NCI-H524 (cell line): Measurements from ENCODE around the gene FUT3.
A peak's percentile ranks its signal among the peaks of the same experiment; 100 is the strongest.
"Not testable (repeated sequence)": the region's sequence is repeated elsewhere in the genome, so short reads cannot be mapped to it uniquely, and the experiment has no call there.

ENCODE experiments used
- DNase-seq, 2 experiments: peaks; one replicate each; lab custom pipeline; 2025; lab: John Stamatoyannopoulos, UW

Gene FUT3

DNA sequence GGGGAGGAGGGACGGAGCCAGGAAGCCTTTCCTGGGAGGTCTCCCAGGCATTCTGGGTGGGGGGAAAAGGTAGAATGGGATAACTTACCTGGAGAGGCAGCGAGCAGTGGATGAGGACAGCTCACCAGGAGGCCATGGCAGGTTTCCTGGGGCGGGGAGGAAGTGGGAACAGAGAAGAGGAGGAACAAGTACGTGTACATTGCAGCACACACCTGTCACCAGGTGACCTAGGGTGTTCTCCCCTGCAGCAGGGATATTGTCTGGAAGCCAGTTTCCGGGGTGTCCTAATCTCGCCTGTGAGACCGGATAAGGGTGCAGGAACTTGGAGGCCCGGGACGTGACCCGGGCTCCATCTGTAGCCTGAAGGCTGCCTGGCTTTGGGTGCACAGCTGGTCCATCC, at the start of gene FUT3:
Gene FUT3, minus strand, starts transcription at position 148 of the 400 bp plus-strand sequence.
- DNase-seq, result no peak

DNA sequence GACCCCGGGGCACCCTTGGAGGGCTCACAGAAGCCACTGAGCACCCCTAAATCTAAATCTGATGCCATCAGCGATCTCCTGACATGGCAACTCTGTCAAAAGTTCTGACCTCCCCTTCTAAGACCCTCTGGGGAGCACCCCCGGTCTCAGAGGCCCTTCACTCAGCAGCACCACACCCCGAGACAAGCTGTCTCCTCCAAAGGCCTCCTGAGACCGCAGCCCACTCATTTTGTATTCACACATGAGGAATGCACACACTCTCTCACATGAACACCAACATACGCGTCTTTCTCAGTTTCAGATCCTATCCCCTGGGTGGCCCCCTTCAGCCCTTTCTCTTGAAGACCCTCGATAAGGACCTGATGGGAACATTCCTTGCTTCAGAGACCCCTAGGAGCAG, 49.7 kb upstream of the FUT3 start:
- no peak for DNase-seq

DNA sequence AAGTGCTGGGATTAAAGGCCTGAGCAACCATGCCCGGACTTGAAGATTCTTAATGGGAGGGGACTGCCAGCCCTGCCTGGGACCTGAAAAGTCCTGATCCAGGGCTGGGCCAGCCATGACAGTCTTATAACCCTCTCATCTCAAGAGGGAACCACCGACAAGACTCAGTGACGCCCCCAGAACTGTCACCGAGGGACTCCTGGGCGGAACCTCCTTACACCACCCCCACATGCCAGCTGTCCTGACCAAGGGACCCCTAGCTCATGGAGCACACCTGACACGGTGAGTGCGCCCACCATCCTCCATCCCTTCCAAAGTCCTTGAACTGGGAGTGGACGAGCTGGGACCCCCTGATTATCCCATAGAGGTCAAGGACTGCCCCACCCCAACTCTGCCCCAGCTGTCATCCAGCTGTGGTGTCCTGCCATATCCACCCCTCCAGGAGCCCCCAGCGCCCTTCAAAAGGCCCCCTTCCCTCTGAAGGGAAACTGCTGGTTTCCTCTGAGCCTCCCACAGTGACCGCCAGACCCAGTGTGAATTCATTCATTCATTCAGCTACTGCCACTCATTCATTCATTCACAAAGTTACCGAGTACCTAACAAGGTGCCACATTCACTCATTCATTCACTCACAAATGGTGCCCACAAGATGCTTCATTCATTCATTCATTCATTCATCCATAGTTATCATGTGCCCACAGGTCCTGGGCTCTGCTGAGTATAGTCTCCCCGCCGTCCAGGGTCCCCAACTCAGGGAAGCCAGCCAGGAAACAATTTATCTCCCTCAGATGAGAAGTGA, 48.7 kb upstream of the FUT3 start:
- no peak for DNase-seq

DNA sequence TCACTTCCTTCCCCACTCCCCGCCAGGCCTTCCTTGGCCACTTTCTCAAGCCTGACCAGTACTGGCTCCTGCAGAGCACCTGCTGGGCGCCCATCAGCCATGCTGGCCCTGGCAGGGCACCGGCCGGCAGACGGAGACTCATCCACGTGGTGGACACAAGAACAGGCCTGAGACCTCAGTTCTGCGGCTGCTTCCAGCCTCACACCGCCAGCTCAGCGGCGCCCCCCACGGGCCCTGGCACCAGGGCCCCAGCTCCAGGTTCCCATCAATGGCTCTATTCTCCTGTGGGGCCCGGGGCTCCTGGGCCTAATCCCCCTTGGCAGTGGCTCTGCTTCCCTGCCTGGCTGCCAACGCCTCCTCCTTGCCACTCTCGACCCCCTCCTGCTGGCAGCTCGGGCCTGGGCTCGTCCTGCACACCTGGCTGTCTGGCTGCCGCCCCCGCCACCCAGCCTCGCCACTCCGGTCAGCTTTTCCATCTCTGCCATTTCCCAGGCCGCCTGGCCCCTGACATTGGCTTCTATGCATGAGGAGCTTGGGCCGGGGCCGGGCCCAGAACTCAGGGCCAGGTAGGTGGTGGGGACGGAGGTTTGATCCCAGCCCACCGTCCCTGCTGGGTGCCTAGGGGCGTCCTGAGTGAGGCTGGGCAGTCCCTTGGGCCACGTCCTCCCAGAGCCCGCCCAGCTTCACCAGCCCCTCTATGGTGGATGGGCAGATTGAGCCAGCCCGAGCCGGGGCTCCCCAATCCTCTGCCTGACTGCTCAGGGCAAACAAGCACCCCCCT, 46.1 kb upstream of the FUT3 start:
- DNase-seq, result no peak

DNA sequence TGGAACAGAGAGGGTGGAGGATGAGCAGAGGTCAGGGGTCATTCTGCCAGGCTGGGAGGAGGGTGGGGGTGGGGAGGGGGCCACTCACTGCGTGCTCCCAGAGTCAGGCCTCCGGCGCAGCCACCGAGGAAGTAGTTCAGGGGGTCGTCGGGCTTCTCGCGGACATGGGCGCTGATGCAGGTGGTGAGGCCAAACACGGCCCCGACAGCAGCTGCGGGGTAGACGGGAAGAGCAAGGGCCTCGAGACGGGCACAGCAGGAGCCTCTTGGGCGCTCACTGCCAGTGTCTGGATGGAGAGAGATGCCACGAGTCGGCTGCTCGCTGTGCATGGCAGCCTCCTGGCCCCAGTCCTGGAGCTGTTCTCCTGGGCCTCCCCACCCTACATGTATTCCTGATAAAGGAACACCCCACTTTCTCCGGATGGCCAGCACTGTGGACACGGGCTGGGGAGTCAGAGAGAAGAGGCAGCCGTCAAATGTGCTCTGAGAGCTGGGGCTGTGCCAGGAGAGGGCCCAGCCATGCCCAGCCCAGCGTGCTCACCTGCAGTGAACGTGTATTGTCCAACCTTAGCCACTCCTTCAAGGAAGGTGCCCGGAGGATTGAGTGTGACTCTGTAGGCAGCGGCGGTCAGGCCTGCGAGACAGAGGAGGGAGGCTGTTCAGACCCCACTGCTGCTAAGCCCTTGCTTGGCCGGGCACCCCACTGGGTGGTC, 45.3 kb upstream of the FUT3 start:
- DNase-seq, result no peak

DNA sequence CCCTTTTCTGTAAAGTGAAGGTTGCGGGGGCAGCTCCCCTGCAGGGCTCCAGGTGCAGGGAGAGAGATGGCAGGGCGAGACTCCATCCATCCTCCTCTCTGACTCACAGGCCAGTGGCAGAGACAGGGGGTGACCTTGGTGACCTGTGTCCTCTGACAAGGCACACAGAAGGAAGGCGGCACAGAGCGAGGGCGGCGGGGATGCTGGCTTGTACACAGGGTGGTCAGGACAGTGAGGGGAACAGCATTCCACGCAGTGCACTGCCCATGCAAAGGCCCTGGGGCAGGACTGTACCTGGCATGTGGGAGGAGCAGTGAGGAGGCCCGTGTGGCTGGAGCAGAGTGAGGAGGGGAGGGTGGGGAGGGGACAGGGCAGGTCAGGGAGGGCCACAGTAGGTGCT, 44.6 kb upstream of the FUT3 start:
- DNase-seq, result no peak

DNA sequence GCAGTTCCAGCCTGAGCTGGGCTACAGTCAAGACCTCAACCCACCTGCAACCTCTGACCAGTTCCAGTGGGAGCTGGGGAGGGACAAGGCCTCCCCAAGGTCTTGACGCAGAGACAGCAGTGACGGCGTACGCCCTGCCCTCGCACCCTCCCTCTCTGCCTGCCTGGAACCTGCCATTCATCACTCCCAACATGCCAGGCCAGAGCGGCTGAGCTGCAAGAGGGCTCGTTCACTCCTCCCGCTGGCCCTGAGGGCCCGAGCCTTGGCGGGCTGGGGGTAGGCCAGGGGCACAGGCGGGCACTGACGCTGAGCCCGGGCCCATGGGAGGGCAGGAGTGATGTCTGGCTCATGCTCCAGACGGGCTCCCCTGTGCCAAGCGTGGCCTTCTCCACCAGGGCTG, 44.2 kb upstream of the FUT3 start:
- no peak for DNase-seq

DNA sequence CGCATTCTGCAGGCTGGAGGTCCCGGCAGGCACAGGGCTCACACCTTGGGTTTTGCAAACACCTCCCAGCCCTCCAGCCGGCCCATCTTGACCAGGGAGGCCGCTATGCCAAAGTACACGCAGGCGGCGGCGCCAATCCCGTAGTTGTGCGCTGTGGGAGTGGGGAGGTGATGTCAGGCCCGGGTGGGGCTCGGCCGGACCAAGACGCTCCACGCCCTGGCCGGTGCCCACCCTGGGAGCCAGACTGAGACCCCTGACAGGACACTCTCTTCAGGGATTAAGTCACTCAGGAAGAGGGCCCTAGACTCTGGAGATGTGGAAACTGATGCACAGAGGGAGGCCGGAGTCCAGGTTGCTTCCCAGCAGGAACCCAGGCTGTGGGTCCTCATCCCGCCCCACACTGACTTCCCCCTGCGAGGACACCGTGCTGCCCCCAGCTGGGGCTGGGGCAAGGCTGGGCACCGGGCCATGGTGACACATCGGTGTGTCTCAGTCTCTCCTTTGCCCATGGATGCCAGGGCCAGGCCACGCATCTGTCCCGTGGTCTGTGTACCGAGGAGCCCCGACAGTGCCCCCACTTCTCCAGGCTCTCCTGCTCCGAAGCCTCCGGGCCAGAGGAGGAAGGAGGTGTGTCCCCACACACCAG, 43.6 kb upstream of the FUT3 start:
- DNase-seq, result no peak

DNA sequence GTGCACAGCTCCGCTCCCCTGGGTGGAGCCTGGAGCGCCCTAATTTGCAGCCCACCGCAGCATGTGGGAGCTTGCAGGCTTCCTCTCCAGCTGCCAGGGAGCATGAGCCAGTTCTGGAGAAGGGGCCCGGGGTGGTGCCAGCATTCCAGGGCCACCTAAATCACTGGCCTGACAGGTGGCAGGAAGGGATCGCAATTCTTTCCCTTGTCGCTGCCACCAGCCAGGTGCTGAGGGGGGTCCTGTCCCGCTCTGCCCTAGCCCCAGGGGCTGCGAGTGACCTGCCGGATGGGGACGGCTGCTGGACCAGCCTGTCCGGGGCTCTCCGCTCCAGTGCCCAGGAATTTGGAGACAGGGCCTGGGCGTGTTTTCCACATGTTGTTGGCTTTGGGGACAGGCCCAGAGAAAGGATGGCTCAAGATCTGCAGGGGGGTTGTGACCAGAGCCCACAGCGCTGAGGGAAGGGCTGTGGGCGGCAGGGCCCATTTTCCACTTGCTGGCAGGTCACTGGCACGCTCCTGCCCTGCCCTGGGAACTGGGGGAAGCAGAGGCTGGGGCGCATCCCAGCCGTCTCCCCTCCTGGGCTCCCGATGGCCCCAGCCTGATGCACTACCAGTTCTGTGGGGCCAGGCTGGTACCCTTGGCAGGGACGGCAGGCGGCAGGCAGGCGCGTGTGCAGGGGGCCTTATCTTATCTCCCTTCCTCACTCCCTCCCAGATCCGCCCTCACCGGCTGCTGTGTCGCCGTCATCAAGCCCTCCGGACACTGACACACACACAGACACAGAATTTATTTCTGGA, 42.9 kb upstream of the FUT3 start:
- DNase-seq, result no peak

DNA sequence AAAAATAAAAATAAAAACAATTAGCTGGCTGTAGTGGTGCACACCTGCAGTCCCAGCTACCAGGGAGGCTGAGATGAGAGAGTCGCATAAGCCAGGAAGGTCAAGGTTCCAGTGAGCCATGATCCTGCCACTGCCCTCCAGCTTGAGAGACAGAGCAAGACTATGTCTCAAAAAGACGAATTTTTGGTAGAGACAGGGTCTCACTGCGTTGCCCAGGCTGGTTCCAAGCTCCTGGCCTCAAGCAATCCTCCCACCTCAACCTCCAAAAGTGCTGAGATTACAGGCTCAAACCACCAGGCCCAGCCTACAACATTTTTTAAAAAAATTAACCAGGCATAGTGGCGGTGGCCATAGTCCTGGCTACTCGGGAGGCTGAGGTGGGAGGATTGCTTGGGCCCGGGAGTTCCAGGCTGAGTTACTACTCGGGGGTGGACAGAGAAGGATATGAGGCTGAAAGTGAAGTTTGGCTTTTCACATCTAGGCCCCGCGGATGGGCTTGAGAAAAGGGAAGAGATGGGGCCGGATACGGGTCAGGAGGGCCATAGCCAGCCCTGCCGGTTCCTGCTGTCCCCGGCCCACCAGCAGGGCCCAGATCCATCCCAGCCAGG, 42.2 kb upstream of the FUT3 start:
- DNase-seq, result no peak

DNA sequence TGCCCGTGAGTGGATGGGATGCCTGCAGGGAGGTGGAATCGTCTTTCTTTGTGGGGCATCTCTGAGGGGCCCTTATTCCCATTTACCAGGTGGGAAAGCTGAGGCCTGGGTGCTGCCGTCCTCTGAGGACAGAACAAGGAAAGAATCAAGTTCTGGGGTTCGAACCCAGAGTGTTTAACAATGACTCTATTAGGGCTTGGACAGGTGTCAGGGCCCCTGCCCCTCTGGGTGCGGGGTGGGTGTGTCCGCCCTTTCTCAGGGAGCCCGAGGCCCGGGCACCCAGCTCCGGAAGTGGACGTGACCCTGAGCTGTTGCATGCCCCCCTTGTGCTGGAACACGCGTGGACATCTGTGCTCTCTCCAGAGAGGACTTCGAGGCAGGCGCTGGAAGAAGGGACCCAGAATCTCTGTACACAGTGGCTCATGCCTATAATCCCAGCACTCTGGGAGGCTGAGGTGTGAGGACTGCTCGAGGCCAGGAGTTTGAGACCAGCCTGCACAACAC, 41.6 kb upstream of the FUT3 start:
- DNase-seq, result no peak

DNA sequence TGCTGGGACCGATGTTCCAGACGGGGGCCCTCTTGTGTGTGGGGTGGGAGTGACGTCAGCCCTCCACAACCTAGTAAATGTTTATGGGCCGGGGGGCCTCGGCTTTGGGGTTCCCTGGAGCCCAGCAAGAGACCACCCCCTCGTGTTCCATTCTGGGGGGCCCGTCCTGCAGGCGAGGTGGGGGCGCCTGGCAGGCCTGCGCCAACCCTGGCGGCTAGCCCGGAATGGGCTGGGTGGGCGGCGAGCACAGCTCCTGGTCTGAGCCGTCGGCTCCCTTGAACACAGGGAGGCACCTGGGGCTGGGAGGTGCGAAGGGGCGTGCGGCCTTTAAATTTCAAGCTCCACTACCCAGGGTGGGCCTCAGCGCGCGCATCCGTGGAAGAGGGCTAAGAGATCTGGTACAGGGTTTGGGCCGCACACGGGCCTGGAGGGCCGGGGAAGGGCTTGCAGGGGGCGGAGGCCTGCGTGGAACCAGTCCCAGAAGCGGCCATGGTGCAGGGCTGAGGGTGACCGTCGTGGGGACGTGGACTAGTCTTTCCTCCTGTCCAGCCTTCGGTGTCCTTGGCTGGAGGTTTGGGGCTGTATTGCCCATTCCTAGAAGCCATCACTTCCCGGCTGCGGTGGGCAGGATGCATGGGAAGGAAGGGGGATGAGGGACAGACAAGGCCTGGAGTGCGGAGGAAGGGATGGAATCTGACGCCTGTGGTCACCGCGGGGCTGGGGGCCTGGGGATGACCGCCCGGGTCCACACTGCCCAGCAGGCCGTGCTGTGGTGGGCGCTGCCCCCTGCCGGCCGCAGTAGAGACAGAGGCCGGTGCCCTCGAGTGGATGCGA, 40.9 kb upstream of the FUT3 start:
- peak in 1 of 2 experiments; percentile 65 for DNase-seq

DNA sequence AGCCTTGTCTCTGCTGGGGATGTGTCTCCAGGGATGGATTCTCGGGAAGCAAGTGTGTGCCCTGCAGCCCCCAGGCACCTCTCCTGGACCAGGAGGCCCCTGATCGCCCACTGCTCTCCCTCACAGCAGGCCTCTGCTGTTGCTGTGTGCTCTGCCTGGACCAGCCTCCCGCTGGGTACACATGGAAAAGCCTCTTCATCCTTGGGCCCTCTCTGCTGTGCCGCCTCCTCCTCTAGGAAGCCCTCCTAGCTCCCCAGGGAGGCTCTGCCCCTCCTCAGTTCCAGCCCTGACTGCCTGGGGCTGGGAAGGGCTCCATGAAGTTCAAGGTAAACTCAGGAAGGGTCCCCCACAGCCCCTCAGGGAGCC, 40.3 kb upstream of the FUT3 start:
- no peak for DNase-seq

DNA sequence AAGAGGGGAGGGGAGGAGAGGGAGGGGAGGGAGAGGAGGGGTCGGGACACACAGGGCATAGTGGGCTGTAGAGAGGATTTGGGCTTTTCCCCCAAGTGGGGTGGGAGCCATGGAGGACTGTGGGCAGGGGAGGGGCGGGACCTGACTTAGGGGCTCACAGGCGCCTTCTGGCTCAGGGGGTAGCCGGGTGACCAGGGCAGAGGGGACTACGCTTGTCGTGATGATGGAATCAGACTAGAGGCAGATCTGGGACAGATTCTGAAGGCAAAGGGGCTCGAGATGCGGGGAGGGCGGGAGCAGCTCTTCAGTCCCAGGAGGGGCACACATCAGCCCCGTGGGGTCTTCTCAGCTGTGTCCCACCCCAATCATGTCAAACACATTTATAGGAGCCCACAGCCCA, 38.9 kb upstream of the FUT3 start:
- DNase-seq, result no peak

DNA sequence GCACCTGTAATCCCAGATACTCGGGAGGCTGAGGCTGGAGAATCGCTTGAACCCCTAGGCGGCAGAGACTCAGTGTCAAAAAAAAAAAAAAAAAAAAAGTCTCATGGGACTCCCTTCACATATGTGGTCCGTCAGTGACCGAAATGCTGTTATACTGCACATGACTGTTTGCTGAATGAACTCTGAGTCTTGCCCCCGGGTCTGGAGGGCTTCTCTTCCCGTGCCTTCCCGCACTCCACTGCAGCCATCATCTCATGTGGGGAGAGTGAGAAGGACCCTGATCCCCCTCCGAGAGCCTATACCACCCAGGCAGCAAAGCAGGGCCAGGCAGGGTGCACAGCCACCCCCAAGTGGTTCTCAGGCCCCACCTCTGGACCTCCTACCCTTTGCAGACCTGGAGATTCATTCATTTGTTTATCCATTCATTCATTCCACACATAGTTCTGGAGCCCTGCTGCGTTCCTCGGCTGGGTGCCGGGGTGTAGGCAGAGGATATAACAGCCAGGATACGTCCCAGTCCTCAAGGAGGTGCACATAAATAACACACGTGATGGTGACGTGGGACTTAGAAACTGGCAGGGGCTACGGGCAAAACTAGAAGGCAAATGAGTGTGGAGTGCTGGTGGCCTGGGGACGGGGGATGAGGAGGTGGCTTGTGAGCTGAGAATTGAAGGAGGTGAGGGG, 38.2 kb upstream of the FUT3 start:
- DNase-seq, result no peak

DNA sequence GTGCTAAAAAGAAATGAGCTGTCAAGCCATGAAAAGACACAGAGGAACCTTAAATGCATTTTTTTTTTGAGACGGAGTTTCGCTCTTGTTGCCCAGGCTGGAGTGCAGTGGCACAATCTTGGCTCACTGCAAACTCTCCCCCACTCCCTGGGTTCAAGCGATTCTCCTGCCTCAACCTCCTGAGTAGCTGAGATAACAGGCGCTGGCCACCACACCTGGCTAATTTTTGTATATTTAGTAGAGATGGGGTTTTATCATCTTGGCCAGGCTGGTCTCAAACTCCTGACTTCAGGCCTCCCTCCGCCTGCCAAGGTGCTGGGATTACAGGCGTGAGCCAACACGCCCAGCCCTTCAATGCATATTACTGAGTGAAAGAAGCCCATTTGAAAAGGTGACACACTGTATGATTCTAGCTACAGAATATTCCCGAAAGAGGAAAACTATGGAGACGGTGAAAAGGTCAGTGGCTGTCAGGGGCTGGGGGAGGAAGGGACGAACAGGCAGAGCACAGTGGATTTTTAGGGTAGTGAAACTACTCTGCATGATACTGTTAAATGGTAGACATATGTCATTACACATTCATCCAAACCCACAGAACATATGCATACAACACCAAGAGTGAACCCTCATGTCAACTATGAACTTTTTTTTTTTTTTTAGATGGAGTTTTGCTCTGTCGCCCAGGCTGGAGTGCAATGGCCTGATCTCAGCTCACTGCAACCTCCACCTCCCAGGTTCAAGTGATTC, 33.0 kb upstream of the FUT3 start:
- DNase-seq, result not testable (repeated sequence)

DNA sequence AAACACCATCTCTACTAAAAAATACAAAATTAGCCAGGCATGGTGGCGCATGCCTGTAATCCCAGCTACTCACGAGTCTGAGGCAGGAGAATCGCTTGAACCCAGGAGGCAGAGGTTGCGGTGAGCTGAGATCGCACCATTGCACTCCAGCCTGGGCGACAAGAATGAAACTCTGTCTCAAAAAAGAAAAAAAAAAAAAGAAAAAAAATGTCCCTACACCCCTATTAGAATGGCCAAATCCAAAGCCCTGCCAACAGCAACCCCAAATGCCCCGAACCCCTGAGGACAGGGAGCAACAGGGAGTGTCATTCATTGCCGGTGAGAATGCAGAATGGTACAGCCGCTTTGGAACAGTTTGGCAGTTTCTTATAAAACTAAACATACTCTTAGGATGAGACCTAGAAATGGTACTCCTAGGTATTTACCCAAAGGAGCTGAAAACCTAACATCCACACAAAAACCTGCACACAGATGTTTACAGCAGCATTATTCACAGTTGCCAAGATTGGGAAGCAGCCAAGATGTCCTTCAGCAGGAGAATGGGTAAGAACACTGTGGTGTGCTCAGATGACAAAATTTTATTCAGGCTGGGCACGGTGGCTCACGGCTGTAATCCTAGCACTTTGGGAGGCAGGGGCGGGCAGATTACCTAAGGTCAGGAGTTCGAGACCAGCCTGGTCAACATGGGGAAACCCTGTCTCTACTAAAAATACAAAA, 32.1 kb upstream of the FUT3 start:
- not testable (repeated sequence) for DNase-seq

DNA sequence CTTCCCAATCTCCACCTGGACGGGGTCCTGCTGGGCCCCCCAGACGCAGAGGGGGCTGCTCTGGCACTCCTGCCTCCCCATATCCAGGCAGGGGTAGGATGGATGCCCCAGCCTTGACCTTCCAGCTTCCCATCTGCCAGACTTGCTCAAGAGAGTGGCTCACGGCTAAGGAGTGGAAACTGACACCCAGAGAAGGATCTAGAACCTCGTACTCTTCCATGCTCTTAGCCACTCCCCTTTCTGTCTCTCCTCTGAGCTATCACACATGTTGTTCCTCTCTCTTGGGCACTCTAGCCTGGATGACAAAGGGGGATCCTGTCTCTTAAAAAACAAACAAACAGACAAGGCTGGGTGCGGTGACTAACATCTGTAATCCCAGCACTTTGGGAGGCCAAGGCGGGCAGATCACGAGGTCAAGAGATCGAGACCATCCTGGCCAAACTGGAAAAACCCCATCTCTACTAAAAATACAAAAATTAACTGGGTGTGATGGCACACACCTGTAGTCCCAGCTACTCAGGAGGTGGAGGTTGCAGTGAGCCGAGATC, 31.2 kb upstream of the FUT3 start:
- DNase-seq, result peak in 1 of 2 experiments; percentile 47
